GM18505 (cell line): ENCODE data around the gene HERC2.
"Not testable (repeated sequence)": the region's sequence is repeated elsewhere in the genome, so short reads cannot be mapped to it uniquely, and the experiment has no call there.

Experiments
- ATAC-seq: cut with Tn5 transposase; IDR thresholded peaks from one replicate; pipeline ENCODE4 v1.9.1; 2021; ENCODE audit not compliant: unreplicated experiment

Gene HERC2, protein sequence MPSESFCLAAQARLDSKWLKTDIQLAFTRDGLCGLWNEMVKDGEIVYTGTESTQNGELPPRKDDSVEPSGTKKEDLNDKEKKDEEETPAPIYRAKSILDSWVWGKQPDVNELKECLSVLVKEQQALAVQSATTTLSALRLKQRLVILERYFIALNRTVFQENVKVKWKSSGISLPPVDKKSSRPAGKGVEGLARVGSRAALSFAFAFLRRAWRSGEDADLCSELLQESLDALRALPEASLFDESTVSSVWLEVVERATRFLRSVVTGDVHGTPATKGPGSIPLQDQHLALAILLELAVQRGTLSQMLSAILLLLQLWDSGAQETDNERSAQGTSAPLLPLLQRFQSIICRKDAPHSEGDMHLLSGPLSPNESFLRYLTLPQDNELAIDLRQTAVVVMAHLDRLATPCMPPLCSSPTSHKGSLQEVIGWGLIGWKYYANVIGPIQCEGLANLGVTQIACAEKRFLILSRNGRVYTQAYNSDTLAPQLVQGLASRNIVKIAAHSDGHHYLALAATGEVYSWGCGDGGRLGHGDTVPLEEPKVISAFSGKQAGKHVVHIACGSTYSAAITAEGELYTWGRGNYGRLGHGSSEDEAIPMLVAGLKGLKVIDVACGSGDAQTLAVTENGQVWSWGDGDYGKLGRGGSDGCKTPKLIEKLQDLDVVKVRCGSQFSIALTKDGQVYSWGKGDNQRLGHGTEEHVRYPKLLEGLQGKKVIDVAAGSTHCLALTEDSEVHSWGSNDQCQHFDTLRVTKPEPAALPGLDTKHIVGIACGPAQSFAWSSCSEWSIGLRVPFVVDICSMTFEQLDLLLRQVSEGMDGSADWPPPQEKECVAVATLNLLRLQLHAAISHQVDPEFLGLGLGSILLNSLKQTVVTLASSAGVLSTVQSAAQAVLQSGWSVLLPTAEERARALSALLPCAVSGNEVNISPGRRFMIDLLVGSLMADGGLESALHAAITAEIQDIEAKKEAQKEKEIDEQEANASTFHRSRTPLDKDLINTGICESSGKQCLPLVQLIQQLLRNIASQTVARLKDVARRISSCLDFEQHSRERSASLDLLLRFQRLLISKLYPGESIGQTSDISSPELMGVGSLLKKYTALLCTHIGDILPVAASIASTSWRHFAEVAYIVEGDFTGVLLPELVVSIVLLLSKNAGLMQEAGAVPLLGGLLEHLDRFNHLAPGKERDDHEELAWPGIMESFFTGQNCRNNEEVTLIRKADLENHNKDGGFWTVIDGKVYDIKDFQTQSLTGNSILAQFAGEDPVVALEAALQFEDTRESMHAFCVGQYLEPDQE (N-terminal part only)

DNA sequence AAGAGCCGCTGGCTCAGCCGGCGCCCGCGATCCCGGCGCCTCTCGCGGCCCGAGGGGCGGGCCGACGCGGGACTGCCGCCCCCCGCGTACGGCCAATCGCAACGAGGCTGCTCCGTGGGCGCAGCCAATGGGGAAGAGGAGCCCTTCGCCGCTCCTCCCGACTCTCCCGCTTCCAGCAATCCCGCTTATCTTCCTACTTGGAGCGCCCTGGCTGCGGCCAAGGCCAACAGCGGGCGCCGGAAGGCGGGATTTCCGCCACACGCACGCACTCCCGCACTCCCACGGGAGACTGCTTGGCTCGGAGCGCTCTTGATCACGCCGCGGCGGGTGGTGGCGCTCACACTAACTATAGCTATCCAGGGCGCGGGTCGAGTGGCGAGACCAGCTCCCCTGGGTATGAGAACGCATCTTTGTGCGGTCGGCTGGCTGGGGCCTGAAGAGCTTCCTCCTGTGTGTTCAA is at the start of gene HERC2:
HERC2 (minus strand) TSS at position 51 of the 460 bp plus-strand sequence. CDS start 746 bp downstream, outside the sequence.
- not testable (repeated sequence) for ATAC-seq

DNA sequence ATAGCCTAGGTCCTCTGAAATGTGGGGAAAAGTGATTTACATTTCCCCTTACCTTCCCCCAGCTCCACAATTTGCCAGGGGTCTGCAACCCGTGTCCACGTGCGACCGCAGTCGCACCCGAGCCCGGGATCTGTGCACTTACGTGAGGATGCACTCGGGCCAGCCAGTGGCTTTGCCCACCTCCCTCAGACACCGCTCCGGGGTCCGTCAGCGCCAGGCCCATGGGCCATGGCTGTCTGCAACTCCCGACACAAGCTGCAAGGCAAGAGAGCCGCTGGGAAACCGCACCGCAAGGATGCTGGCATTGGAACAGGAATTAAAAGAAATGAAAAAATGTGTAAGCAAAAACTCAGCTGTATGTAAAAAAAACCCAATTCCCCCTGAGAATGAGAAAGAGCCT is 43.5 kb upstream of the HERC2 start:
- not testable (repeated sequence) for ATAC-seq

DNA sequence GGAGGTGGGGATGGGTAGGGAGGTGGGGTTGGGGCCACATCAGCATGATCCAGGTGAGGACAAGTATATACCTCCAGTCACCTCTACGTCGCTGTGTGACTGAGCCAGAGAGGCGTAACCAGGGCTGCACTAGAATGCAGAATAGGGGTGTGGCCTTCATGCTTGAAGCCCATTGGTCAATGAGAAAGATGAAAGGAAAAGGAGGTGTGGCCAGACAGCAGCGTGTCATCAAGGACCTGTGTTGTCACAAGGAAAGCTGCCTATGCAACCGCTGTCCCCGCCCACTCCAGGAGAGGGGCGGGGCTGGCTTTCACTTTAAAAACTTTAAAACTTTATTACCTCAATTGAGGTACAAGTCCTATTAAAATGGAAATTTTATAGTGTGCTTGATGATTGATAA is 36.0 kb upstream of the HERC2 start, which contains the start of gene GOLGA6L24:
GOLGA6L24 (minus strand) TSS at position 101 of the 400 bp plus-strand sequence; CDS start at position 40, 61 bp downstream.
- not testable (repeated sequence) for ATAC-seq

DNA sequence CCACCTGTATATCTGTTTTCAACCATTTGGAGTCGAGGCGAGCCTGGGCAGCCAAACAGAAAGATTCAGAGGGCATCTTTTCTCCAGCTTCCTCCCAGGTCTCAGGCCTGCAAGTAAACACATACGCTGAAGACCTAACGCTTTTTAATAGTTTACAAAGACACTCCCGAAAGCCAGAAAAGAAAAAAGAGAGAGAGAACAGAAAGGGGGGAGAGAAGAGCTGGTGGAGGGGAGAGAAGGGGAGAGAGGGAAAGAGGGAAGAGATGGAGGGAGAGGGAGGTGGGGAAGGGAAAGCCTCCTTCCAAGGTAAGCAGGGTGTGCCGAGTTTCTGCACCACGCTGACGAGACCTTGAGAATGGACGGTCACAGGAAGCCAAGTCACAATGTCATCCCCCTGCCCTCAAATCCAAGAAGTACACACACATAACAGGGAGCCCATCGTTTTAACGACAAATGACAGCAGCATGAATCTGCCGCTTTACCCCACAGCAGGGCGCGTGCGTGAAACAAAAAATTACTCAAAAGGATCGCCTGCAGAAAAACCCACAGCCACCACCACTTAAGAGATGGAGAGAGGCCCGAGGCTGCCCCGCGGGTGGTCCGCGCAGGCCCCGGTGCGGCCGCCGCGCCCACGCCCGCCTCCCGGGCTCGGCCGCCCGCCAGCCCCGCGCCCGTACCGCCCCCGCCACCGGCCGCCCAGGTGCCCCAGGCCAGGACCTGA is 461 bp downstream of the HERC2 start:
- ATAC-seq: not testable (repeated sequence)

DNA sequence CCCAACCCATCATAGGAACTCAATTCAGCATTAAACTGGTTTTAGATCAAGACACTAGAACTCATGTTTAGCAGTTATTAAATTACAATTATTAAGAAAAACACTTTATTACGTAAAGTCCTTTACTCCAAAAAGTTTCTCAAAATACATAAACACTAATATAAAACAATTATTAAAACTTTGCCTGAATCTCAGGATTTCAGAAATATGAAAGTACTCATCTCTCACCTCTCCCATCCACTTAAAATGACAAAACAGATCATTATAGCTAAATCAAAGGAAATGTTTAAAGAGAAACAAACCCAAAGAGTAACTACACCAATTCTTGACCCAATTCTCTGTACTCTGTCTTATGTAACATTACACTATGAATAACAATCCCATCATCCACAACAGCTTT is 2.3 kb downstream of the HERC2 start:
- ATAC-seq: not testable (repeated sequence)

DNA sequence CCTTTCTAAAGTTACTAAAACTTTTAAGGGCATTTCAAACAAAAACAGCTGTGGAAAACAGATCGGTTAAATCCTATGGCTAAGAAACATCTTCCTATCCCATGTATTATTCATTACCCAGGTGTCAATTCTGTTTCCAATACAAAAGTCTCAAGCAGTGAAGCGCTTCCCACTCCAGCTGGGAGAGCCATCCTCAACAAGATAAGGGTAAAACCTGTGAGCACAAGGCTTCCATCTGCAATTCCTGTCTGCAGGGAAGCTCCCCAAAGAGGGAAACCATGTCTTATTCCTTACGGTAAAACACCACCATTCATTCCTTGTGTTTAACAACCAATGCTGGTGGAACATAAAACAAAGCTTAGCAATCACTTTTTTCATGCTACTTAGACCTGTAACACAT is 3.2 kb downstream of the HERC2 start:
- not testable (repeated sequence) for ATAC-seq

DNA sequence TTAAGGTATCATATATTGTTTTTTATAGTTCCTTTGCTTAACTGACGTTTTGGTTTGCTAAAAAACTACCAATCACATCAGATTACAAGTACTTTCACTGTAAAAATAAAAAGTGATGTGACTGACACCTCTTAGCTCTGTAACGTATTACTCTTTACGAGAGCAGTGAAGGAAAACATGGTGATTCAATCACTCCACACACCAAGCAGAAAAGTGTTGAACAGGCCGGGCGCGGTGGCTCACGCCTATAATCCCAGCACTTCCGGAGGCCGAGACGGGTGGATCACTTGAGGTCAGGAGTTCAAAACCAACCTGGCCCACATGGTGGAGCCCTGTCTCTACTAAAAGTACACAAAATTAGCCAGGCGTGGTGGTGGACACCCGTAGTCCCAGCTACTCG is 3.9 kb downstream of the HERC2 start:
- not testable (repeated sequence) for ATAC-seq

DNA sequence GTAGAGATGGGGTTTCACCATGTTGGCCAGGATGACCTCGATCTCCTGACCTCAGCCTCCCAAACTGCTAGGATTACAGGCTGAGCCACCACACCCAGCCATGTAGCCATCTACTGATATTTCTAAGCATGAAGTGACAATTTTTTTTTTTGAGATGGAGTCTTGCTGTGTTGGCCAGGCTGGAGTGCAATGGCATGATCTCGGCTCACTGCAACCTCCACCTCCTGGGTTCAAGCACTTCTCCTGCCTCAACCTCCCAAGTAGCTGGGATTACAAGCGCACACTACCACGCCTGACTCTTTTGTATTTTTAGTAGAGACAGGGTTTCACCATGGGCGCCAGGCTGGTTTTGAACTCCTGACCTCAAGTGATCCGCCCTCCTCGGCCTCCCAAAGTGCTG is 5.0 kb downstream of the HERC2 start:
- ATAC-seq: not testable (repeated sequence)

DNA sequence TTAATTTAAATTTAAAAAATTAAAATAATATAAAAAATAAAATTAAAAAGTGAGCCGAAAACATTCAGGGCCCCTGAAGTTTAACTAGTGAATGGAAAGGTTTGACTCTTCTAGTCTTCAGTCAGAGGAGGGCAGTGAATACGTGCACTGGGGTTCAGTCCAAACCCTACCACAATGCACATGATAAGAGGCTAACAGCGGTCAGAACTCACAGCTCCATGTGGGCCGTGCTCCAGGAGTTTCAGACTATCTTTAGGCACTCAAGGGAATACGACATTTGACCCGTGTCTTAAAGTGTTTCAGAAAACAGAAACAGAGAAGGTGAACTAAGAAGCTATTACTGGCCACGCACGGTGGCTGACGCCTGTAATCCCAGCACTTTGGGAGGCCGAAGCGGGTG is 11.5 kb downstream of the HERC2 start:
- not testable (repeated sequence) for ATAC-seq

DNA sequence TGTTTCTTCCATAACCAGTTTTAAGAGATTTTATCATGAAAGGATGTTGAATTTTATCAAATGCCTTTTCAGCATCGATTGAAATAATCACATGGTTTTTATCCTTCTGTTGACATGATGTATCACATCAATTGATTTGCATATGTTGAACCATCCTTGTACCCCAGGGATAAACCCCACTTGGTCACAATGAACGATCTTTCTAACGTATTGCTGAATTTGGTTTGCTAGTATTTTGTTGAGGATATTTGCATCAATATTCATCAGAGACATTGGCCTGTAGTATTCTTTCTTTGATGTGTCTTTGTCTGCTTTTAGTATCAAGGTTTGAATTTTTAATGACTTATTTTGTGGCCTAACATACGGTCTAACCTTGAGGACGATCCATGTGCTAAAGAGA is 13.3 kb downstream of the HERC2 start:
- not testable (repeated sequence) for ATAC-seq

DNA sequence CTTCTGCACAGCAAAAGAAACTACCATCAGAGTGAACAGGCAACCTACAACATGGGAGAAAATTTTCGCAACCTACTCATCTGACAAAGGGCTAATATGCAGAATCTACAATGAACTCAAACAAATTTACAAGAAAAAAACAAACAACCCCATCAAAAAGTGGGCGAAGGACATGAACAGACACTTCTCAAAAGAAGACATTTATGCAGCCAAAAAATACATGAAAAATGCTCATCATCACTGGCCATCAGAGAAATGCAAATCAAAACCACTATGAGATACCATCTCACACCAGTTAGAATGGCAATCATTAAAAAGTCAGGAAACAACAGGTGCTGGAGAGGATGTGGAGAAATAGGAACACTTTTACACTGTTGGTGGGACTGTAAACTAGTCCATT is 16.3 kb downstream of the HERC2 start:
- ATAC-seq: not testable (repeated sequence)

DNA sequence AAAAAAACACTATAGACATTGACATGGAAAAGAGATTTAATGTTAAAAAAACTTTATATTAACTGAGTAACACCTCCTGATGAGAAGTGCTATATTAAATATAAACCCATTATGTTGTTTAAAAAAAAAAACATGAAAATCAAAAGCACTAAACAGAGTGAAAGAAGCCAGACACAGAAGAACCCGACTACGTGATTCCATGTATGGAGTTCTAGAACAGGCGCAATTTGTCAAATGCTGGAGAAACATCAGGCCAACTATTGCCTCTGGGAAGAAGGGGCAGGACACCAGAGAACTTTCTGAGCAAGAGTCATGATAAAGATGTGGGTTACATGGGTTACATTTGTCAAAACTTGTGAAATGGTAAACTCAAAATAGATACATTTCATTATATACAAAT is 24.5 kb downstream of the HERC2 start:
- not testable (repeated sequence) for ATAC-seq

DNA sequence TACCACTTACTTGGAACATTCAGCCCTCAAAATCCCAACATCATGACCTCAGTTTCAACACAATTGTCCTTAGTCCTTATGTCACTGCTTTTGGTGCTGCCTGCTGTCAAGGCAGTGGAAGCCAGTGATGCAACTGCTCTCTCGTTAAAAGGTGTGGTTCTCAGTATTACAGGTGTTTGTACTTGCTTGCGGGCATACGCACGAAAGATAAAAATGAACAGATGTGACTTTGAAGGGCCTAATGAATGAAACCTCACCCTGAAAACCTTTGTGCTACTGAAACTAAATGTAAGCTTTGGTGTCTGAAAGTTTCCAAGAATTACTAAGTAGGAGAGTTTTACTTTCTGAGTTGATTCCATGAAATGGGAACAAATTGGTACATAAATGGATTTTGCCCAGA is 25.2 kb downstream of the HERC2 start:
- not testable (repeated sequence) for ATAC-seq

DNA sequence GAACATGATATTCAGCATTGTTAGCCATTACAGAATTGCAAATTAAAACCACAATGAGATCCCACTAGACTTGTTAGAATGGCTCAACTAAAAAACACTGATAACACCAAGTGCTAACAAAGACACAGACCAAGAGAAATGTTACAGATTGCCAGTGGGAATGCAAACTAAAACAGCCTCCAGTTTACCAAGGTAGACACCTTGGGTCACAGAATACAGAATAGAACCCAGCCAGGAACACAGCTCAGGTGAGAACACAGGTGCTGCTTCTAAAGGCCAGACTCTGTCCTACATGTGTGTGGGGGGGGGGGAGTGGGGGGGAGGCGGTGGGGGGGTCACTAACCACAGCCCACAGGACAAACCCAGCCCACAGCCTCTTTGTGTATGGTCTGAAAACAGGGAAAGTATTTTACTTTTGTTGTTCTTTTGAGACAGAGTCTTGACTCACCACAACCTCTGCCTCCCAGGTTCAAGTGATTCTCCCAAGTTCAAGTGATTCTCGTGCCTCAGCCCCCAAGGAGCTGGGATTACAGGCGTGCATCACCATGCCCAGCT is 26.9 kb downstream of the HERC2 start:
- not testable (repeated sequence) for ATAC-seq

DNA sequence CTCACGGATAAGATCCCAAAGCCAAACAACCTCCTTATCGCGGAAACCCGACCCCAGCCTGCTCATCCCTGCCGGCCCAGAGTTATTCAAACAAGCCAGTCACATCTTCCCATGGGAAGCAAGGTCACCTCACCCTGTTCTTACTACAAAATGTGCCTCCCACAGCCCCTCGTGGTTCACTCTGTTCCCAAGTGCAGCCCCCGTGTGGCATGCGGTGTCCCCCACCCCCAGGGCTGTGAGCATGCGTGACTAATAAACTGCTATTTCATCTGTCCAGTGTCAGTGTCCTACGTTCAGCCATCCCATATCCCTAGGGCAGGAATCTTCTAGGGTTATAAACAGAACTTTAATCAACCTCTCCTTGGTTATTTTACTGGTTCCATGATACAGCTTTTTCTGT is 27.4 kb downstream of the HERC2 start:
- ATAC-seq: not testable (repeated sequence)
